Hepatocyte (in vitro differentiated cells): ENCODE results near the gene DRAXIN. TPM values are rescaled to one million over a fixed set of nuclear protein-coding genes. Genes with fewer than 3 reads are reported as not detected.

Experiments used
- DNase-seq: peaks from one replicate; pipeline ENCODE4 v3.0.0-alpha.2; 2016; ENCODE audit warnings: low spot score
- H2AFZ ChIP-seq: fragments of 200-600 bp; sonication (generic); 2 replicates; pipeline ENCODE4 v1.6.0; 2016; ENCODE audit warnings: antibody characterized with exemption, mild to moderate bottlenecking
- H3K27ac ChIP-seq: fragments of 200-600 bp; sonication (generic); 2 replicates; pipeline ENCODE4 v1.5.1; 2016; ENCODE audit warnings: mild to moderate bottlenecking
- H3K27me3 ChIP-seq: fragments of 200-600 bp; sonication (generic); 2 replicates; pipeline ENCODE4 v1.6.1; 2016
- H3K36me3 ChIP-seq: fragments of 200-600 bp; sonication (generic); replicated peaks from 2 replicates; pipeline ENCODE4 v1.5.1; 2016; ENCODE audit warnings: low read depth; ENCODE audit not compliant: insufficient read depth
- H3K4me1 ChIP-seq: fragments of 200-600 bp; sonication (generic); 2 replicates; pipeline ENCODE4 v1.5.1; 2016; ENCODE audit warnings: mild to moderate bottlenecking, moderate library complexity; ENCODE audit not compliant: insufficient read depth
- H3K4me2 ChIP-seq: fragments of 200-600 bp; sonication (generic); 2 replicates; pipeline ENCODE4 v1.6.0; 2016
- H3K4me3 ChIP-seq: fragments of 200-600 bp; sonication (generic); 2 replicates; pipeline ENCODE4 v1.5.1; 2016; ENCODE audit warnings: mild to moderate bottlenecking
- H3K79me2 ChIP-seq: fragments of 200-600 bp; sonication (generic); 2 replicates; pipeline ENCODE4 v1.6.0; 2017; ENCODE audit warnings: mild to moderate bottlenecking
- H3K9me2 ChIP-seq: fragments of 200-600 bp; sonication (generic); replicated peaks from 2 replicates; pipeline ENCODE4 v1.6.0; 2017; ENCODE audit warnings: mild to moderate bottlenecking; ENCODE audit not compliant: insufficient read depth
- H3K9me3 ChIP-seq: fragments of 200-600 bp; sonication (generic); 2 replicates; pipeline ENCODE4 v1.5.1; 2016; ENCODE audit warnings: low read depth, mild to moderate bottlenecking
- H4K20me1 ChIP-seq: fragments of 200-600 bp; sonication (generic); 2 replicates; pipeline ENCODE4 v1.6.0; 2016; ENCODE audit warnings: mild to moderate bottlenecking; ENCODE audit not compliant: insufficient read depth, poor library complexity, severe bottlenecking
- EZH2 ChIP-seq: fragments of 200-600 bp; sonication (generic); IDR thresholded peaks from 2 replicates; pipeline ENCODE4 v1.6.1; 2016; ENCODE audit warnings: antibody characterized with exemption, mild to moderate bottlenecking, borderline replicate concordance
- EZH2phosphoT487 ChIP-seq: fragments of 200-600 bp; sonication (generic); IDR thresholded peaks from one replicate; pipeline ENCODE4 v1.6.1; 2018; ENCODE audit warnings: antibody characterized with exemption, mild to moderate bottlenecking, low read depth, moderate library complexity; ENCODE audit not compliant: unreplicated experiment, severe bottlenecking
- WGBS: methylation state at CpG from one replicate; pipeline ENCODE4 v1.1.6; 2016; ENCODE audit warnings: low lambda C conversion rate; ENCODE audit errors: missing lambda C conversion rate; 5-methylcytosine and 5-hydroxymethylcytosine counted together
- polyA plus RNA-seq: library from polyadenylated mRNA; unstranded; fragments of >200 nt; fragmentation: Nextera tagmentation; extraction: Ambion mirVana; gene quantifications from 2 replicates; pipeline ENCODE4 v1.2.1, GENCODE V29; 2016
- total RNA-seq: library from RNA; depleted of rRNA; stranded (reverse); fragments of >200 nt; gene quantifications from 2 replicates; pipeline ENCODE4 v1.2.3, GENCODE V29; 2014
- TF ChIP-seq, protein P1 (sequence below): fragments of 200-600 bp; sonication (generic); IDR thresholded peaks from 2 replicates; pipeline ENCODE4 v1.5.1; 2016; ENCODE audit warnings: antibody characterized with exemption, mild to moderate bottlenecking; ENCODE audit not compliant: poor library complexity

Gene DRAXIN
- total and polyA plus RNA-seq, 2 experiments from 2014 or later = 0.60 TPM; not detected in 1

DNA sequence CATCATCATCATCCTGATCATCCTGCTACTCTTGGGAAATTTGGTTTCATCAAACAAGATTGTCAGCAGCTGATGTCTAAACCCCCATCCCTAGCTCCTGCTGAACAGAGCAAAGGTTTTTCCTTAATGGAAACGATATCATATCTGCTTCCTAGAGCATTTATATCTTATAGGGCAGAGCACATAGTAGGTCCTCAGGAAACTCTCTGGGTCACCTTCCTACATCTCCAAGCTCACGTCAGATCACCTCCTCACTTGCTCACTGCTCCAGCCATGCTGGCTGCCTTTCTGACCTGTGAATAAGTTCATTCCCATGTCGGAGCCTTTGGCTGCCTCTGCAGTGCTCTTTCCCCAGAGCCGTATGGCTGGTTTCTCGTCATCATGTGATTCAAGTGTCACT lies 47.7 kb upstream of the DRAXIN start:
- no peaks in the 10 kb centered on the region for H3K79me2 ChIP-seq
- H3K9me3 ChIP-seq = no peaks in the 10 kb centered on the region
- no peaks in the 10 kb centered on the region for H3K9me2 ChIP-seq
- no peak overlapping the region for H3K4me3 ChIP-seq
- DNase-seq = no peak
- H3K4me1 ChIP-seq = no peaks in the 10 kb centered on the region
- 68% methylated on average over 5 of the region's 5 CpGs for WGBS
- H3K27me3 ChIP-seq = no peaks in the 10 kb centered on the region
- H2AFZ ChIP-seq = no peak overlapping the region
- H4K20me1 ChIP-seq = no peaks in the 10 kb centered on the region
- TF ChIP-seq, protein P1, sequence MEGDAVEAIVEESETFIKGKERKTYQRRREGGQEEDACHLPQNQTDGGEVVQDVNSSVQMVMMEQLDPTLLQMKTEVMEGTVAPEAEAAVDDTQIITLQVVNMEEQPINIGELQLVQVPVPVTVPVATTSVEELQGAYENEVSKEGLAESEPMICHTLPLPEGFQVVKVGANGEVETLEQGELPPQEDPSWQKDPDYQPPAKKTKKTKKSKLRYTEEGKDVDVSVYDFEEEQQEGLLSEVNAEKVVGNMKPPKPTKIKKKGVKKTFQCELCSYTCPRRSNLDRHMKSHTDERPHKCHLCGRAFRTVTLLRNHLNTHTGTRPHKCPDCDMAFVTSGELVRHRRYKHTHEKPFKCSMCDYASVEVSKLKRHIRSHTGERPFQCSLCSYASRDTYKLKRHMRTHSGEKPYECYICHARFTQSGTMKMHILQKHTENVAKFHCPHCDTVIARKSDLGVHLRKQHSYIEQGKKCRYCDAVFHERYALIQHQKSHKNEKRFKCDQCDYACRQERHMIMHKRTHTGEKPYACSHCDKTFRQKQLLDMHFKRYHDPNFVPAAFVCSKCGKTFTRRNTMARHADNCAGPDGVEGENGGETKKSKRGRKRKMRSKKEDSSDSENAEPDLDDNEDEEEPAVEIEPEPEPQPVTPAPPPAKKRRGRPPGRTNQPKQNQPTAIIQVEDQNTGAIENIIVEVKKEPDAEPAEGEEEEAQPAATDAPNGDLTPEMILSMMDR = no peak
- TF ChIP-seq EZH2phosphoT487 (no peak), EZH2 (no peak)
- no peak overlapping the region for H3K27ac ChIP-seq
- no peaks in the 10 kb centered on the region for H3K36me3 ChIP-seq
- no peak overlapping the region for H3K4me2 ChIP-seq

DNA sequence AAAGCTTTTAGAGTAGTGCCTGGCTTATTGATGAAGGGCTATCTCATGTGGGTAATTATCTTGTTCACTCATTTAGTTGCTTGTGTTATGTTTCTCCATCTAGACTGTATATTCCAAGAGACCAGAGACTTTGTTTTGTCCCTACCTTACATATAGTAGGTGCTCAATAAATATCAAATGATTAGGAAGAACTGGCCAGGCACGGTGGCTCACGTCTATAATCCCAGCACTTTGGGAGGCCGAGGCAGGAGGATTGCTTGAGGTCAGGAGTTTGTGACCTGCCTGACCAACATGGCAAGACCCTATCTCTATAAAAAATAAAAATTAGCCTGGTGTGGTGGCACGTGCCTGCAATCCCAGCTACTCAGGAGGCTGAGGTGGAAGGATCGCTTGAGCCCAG lies 46.2 kb upstream of the DRAXIN start:
- H3K27me3 ChIP-seq = no peaks in the 10 kb centered on the region
- no peaks in the 10 kb centered on the region for H3K9me2 ChIP-seq
- TF ChIP-seq EZH2phosphoT487 (no peak), EZH2 (no peak)
- TF ChIP-seq, protein P1 = no peak
- no peak overlapping the region for H3K4me2 ChIP-seq
- H3K9me3 ChIP-seq = no peaks in the 10 kb centered on the region
- H3K36me3 ChIP-seq = no peaks in the 10 kb centered on the region
- no peak overlapping the region for H3K27ac ChIP-seq
- no peaks in the 10 kb centered on the region for H4K20me1 ChIP-seq
- peaks cover 1% of the 10 kb centered on the region for H3K4me1 ChIP-seq
- H3K79me2 ChIP-seq = no peaks in the 10 kb centered on the region
- no peak overlapping the region for H3K4me3 ChIP-seq
- no peak for DNase-seq
- H2AFZ ChIP-seq = no peak overlapping the region
- 91% methylated on average over 5 of the region's 5 CpGs for WGBS

DNA sequence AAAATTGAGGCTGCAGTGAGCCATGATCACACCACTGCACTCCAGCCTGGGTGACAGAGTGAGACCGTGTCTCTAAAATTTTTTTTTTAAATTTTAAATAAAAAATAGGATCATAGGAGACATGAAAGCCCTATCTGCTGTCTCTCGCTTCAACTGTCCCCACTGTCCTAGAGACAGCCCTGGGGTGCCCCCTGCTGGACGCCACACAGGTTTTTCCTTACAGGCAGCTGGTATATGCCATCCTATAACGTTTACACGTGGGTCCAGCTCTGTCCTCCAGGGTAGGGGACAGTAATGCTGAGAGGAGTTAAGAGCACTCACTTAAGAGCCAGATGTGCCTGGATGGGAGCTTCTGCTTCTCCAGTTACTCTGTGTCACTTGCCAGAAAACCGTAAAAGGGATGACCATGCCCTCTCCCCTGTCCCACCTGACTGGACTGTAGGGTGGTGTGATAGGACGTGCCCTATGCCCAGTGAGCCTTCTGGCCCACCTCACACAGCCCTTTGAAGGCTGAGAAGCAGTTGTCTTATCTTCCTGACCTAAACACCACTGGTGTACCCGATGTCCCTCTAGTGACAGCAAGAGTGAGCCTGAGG lies 45.7 kb upstream of the DRAXIN start:
- DNase-seq = peak; percentile 91
- H3K27me3 ChIP-seq = no peaks in the 10 kb centered on the region
- no peaks in the 10 kb centered on the region for H3K9me2 ChIP-seq
- H4K20me1 ChIP-seq = no peaks in the 10 kb centered on the region
- peaks cover under 1% of the 10 kb centered on the region for H3K79me2 ChIP-seq
- H3K4me1 ChIP-seq = peaks cover 6% of the 10 kb centered on the region
- H3K36me3 ChIP-seq = no peaks in the 10 kb centered on the region
- H3K4me2 ChIP-seq = no peak overlapping the region
- no peak for TF ChIP-seq EZH2
- TF ChIP-seq, protein P1 = peak; percentile 68
- WGBS = 36% methylated on average over 8 of the region's 8 CpGs
- no peak overlapping the region for H2AFZ ChIP-seq
- no peak overlapping the region for H3K27ac ChIP-seq
- no peak overlapping the region for H3K4me3 ChIP-seq
- H3K9me3 ChIP-seq = no peaks in the 10 kb centered on the region

DNA sequence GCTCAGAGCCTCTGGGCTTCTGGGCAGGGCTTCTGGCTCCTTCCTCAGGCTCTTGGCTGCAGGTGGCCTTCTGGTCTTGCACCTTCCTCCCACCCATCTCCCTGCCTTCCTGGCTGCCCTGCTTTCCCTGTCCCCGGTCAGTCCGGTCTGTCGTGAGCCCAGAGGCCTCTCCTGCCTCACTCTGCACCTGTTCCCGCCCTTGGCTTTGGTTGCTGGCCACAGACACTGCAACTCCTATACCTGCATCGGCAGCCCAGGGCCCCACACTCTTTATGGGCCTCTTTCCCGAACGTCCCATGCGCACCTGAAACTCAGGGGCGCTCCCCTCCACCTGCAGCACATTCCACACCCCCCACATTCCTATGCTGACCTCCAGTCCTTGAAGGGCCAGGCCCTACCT lies 45.2 kb upstream of the DRAXIN start:
- WGBS = 86% methylated on average over 9 of the region's 9 CpGs
- H3K9me3 ChIP-seq = no peaks in the 10 kb centered on the region
- H3K4me1 ChIP-seq = peaks cover 8% of the 10 kb centered on the region
- peaks cover 5% of the 10 kb centered on the region for H3K79me2 ChIP-seq
- H3K36me3 ChIP-seq = no peaks in the 10 kb centered on the region
- H3K4me2 ChIP-seq = no peak overlapping the region
- H3K27me3 ChIP-seq = no peaks in the 10 kb centered on the region
- H4K20me1 ChIP-seq = no peaks in the 10 kb centered on the region
- DNase-seq = no peak
- no peaks in the 10 kb centered on the region for H3K9me2 ChIP-seq
- H3K4me3 ChIP-seq = no peak overlapping the region
- TF ChIP-seq, protein P1 = no peak
- no peak for TF ChIP-seq EZH2
- TF ChIP-seq EZH2phosphoT487 = no peak
- no peak overlapping the region for H3K27ac ChIP-seq
- H2AFZ ChIP-seq = no peak overlapping the region
